Activated CD4-positive, alpha-beta T cell treated with anti-CD3 and anti-CD28 coated beads, Interleukin-2, amount 50 U/mL, for 16 hours (primary cell): ENCODE measurements around the gene ARSK.

Experiments
- DNase-seq: peaks from one replicate; pipeline ENCODE4 v3.0.0-alpha.2; 2020

Gene ARSK

DNA sequence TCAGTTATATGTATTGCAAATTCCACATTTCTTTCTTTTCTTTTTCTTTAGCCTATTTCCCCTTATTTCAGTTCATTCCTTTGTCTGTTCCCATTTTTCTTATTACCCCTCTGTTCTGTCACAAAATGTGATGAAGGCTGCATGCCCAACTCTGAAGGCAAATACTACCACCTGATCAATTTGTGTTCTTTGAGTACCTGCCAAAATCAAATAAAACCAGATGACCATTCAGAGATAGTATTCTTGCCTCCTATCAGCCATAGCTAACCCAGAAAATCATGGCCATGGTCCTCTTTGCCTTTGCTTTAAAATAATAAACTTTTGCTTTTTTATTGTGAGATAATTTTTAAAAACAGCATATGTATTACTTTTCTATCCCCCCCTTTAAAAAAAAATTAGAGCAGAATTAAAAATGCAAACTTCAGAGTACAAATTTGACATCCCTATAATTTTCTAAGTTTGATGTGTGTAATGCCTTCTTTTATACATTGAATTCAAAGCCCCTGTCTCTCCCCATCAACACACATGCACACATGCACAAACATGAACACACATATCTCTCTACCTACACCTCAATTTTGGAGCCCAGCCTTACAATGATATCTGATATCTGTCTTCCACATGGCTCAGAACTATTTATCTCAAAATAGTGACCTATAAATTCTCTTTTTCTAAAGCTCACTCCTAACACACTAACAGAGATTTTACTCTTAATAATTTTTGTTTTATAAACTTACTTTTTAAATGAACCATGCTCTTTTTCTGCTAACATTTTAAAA, 95.1 kb downstream of the ARSK start:
- DNase-seq = no peak

DNA sequence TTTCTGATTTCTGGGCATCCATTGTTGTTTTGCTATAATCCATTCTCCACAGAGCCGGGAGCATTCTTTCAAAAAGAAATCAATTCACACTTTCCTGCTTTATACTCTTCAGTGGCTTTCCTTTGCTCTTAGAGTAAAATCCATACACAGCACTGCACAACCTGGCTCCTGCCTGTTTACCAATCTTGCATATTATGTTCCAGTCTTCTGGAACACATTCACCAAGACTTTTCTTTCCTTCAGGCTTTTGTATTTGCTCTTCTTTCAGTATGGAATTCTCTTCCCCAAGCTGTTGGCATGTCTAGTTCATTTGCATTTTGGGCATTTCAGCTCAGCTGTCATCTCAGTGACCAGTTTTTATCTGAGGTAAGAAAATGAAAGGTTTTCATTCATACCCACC, 97.9 kb downstream of the ARSK start:
- DNase-seq = no peak

DNA sequence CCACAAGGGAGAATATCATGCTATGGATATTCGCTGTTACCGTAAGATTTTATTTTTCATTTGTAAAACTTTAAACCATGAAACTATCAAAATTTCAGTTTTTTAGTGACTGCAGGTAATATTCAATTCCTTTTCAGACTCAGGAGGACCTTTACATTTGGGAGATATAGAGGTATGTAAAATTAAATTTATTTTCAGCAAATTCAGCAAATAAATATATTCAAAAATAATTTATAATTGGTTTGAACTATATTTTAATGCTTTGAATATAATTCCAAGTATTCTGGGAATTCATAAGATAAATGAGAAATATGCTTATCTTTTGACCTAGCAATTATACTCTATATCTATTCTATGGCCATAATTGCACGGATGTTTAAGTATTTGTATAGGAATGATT, 99.3 kb downstream of the ARSK start:
- DNase-seq = no peak
